ENCODE data around the gene ZGPAT. TPM values are rescaled to one million over a fixed set of nuclear protein-coding genes. Genes with fewer than 3 reads are reported as not detected.

The ZGPAT gene
- total RNA-seq, 1 experiment from 2014 or later: 69.3 TPM

DNA sequence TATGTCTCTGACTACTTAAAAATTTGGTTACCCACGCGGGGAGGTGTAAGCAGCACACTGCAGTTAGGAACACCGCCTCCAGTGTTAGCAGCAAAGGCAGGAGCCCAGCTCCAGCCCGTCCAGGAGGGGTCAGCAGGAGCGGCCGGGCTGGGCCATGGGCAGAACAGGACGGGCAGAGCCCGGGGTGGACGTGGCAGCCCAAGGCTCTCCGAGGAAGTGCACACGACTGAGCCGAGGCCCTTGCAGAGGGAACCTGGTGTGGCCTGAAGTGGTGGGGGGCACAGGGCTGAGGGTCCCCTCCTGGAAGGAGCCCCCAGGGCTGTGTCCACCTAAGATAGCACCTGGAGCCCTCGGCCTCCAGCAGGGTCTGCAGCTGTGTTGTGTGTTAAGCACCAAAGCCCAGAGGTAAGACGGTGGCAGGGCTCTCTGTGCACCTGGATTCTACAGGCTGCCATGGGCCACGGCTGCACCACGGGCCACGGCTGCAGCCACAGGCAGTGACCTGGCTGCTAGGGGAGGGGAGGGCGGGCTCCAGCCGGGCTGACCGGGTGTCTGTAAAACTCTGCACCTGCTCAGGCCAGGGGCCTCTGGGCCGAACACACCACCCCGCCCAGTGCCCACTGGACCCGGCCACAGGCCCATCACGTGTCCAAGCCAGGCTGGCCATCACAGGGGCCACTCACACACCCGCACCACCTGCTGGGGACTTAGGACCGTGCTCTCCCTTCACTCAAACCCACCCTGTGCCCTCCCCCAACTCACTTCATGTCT lies 38.3 kb downstream of the ZGPAT start:
- ChIA-PET POLR2A (interaction anchor here (0.5 kb wide), 1 partner anchor 212 kb away, joined by 5 read pairs; no protein-coding TSS in a partner anchor), CTCF (interaction anchor here (0.6 to 1.2 kb wide), 2 partner anchors 24 to 38 kb away, joined by 3 read pairs; partner anchors contain the start of genes ARFRP1 and ZGPAT)
- Mint-ChIP-seq H3K27me3 (ENCODE audit: insufficient read depth, unreplicated experiment) (no peaks in the 10 kb centered on the region), H3K27ac (ENCODE audit: unreplicated experiment) (no peak overlapping the region), H3K36me3 (ENCODE audit: insufficient read depth, unreplicated experiment) (peaks cover 50% of the 10 kb centered on the region), H3K9me3 (ENCODE audit: unreplicated experiment) (no peaks in the 10 kb centered on the region), H3K4me3 (ENCODE audit: unreplicated experiment) (no peak overlapping the region), H3K4me1 (ENCODE audit: low read depth, unreplicated experiment) (no peaks in the 10 kb centered on the region)
- DNase-seq: peak in 1 of 2 experiments; percentile 56
- no TSS peak for BruUV-seq (replicated peaks)
- Histone ChIP-seq H3K27me3 (replicated peaks; ENCODE audit: control insufficient read depth, insufficient read depth, low read length) (no peaks in the 10 kb centered on the region), H3K4me3 (ENCODE audit: low read depth, low read length) (no peak overlapping the region), H3K36me3 (ENCODE audit: control insufficient read depth, insufficient read depth, low read length) (peaks cover 8% of the 10 kb centered on the region), H3K9me3 (no peaks in the 10 kb centered on the region), H3K4me1 (peaks cover 13% of the 10 kb centered on the region)
- intact Hi-C loops (cut with micrococcal nuclease; ENCODE audit: unreplicated experiment): no loop called here
- TF ChIP-seq, protein P1, sequence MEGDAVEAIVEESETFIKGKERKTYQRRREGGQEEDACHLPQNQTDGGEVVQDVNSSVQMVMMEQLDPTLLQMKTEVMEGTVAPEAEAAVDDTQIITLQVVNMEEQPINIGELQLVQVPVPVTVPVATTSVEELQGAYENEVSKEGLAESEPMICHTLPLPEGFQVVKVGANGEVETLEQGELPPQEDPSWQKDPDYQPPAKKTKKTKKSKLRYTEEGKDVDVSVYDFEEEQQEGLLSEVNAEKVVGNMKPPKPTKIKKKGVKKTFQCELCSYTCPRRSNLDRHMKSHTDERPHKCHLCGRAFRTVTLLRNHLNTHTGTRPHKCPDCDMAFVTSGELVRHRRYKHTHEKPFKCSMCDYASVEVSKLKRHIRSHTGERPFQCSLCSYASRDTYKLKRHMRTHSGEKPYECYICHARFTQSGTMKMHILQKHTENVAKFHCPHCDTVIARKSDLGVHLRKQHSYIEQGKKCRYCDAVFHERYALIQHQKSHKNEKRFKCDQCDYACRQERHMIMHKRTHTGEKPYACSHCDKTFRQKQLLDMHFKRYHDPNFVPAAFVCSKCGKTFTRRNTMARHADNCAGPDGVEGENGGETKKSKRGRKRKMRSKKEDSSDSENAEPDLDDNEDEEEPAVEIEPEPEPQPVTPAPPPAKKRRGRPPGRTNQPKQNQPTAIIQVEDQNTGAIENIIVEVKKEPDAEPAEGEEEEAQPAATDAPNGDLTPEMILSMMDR (IDR thresholded peaks at IDR 0.05; ENCODE audit: insufficient read depth in 1 of 2, low read depth in 1 of 2, low read length in 1 of 2, severe bottlenecking in 1 of 2, unreplicated experiment in 1 of 2): peak in 1 of 2 experiments; percentile 22

DNA sequence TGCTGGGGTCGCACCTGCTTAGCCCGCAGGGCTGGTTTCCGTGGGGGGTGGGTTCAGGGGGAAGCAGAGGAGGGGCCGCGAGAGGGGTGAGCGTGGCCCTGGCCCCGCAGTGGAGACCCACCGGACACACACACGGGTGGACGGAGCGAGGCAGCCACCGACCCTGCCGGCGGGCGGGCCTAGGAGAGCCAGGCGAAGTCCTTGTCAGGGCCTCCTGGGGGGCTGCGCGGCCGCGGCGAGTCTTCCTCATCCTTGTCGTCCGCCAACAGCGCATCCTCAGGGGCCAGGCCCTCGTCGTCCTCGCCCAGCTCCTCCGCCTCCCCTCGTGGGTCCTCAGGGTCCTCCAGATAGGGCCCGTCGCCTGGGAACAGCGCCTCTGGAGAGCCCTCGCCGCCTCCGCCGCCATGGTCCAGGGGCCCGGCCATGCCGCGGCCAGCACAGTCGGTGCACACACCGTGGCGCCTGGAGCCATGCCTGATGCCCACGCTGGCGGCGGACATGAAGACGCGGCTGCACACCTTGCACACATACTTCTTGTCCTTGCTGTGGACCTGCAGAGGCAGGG lies 39.0 kb downstream of the ZGPAT start:
- intact Hi-C loops (cut with micrococcal nuclease; ENCODE audit: unreplicated experiment): no loop called here
- Mint-ChIP-seq H3K27ac (ENCODE audit: unreplicated experiment) (no peak overlapping the region), H3K27me3 (ENCODE audit: insufficient read depth, unreplicated experiment) (no peaks in the 10 kb centered on the region), H3K4me3 (ENCODE audit: unreplicated experiment) (no peak overlapping the region), H3K9me3 (ENCODE audit: unreplicated experiment) (no peaks in the 10 kb centered on the region), H3K4me1 (ENCODE audit: low read depth, unreplicated experiment) (no peaks in the 10 kb centered on the region), H3K36me3 (ENCODE audit: insufficient read depth, unreplicated experiment) (peaks cover 43% of the 10 kb centered on the region)
- TF ChIP-seq, protein P1 (IDR thresholded peaks at IDR 0.05; ENCODE audit: insufficient read depth in 1 of 2, low read depth in 1 of 2, low read length in 1 of 2, severe bottlenecking in 1 of 2, unreplicated experiment in 1 of 2): peak in 1 of 2 experiments; percentile 10
- H3K4me1 ChIP-seq: peaks cover 6% of the 10 kb centered on the region
- no peak for DNase-seq
- H3K4me3 ChIP-seq (ENCODE audit: low read depth, low read length): no peak overlapping the region
- ChIA-PET POLR2A (interaction anchor here (0.5 kb wide), 1 partner anchor 211 kb away, joined by 5 read pairs; no protein-coding TSS in a partner anchor), CTCF (interaction anchor here (1.2 kb wide), 1 partner anchor 25 kb away, joined by 3 read pairs; no protein-coding TSS in a partner anchor)
- no peaks in the 10 kb centered on the region for H3K9me3 ChIP-seq
- no TSS peak for BruUV-seq (replicated peaks)
- H3K36me3 ChIP-seq (ENCODE audit: control insufficient read depth, insufficient read depth, low read length): peaks cover 4% of the 10 kb centered on the region
- H3K27me3 ChIP-seq (replicated peaks; ENCODE audit: control insufficient read depth, insufficient read depth, low read length): no peaks in the 10 kb centered on the region

DNA sequence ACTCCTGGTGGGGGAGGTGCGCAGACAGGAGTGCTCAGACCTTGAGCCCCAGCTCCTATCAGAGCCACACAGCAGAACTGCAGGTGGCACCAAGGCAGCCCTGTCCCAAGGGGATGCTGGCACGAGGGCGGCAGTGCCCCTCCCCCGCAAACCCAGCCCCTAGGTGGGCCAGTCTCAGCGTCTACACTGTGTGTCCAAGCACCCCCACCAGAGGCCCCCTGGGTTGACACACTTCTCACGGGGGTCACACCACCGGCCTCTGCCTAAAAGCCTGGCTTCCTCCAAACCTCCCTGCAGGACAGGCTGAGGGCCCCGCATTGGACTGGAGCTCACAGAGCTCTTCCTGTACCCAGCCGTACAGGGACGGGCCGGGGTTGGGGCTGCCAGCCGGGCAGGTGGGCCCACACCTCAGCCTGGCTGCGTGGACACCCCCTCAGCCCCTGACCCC lies 39.8 kb downstream of the ZGPAT start:
- Mint-ChIP-seq H3K4me3 (ENCODE audit: unreplicated experiment) (no peak overlapping the region), H3K36me3 (ENCODE audit: insufficient read depth, unreplicated experiment) (peaks cover 37% of the 10 kb centered on the region), H3K4me1 (ENCODE audit: low read depth, unreplicated experiment) (no peaks in the 10 kb centered on the region), H3K27ac (ENCODE audit: unreplicated experiment) (no peak overlapping the region), H3K9me3 (ENCODE audit: unreplicated experiment) (no peaks in the 10 kb centered on the region), H3K27me3 (ENCODE audit: insufficient read depth, unreplicated experiment) (no peaks in the 10 kb centered on the region)
- peak in 1 of 2 experiments; percentile 51 for DNase-seq
- BruUV-seq (replicated peaks): no TSS peak
- intact Hi-C loops (cut with micrococcal nuclease; ENCODE audit: unreplicated experiment): no loop called here
- ChIA-PET POLR2A (no interaction called here), CTCF (interaction anchor here (0.5 to 1.2 kb wide), 3 partner anchors 25 to 120 kb away, joined by 3 read pairs; no protein-coding TSS in a partner anchor)
- peaks cover 4% of the 10 kb centered on the region; the same call in 1 of the 2 replicates for H3K4me1 ChIP-seq
- no peaks in the 10 kb centered on the region for H3K36me3 ChIP-seq (ENCODE audit: control insufficient read depth, insufficient read depth, low read length)
- H3K4me3 ChIP-seq (ENCODE audit: low read depth, low read length): no peak overlapping the region
- H3K9me3 ChIP-seq: no peaks in the 10 kb centered on the region
- TF ChIP-seq, protein P1 (IDR thresholded peaks at IDR 0.05; ENCODE audit: insufficient read depth in 1 of 2, low read depth in 1 of 2, low read length in 1 of 2, severe bottlenecking in 1 of 2, unreplicated experiment in 1 of 2): no peak
- no peaks in the 10 kb centered on the region for H3K27me3 ChIP-seq (replicated peaks; ENCODE audit: control insufficient read depth, insufficient read depth, low read length)

Data from Caco-2 (cell line).